Renal pelvis (tissue), 4 donors: ENCODE data around the gene GPR50. TPM values are rescaled to one million over a fixed set of nuclear protein-coding genes. Genes with fewer than 3 reads are reported as not detected.

Experiments used
- DNase-seq: peaks from one replicate; pipeline ENCODE4 v3.0.0-alpha.2; 2013
- polyA plus RNA-seq, 3 donors: library from polyadenylated mRNA; unstranded; fragments of 120-200 nt; gene quantifications; one replicate each; pipeline ENCODE4 v1.2.1, GENCODE V29; 2013; ENCODE audit not compliant: insufficient read length in 3 of 3

Gene GPR50
- polyA plus RNA-seq, 3 donors: not detected

- no peak for DNase-seq
Observed at GRCh38 chrX:151226941-151227340, 50.6 kb downstream of the GPR50 start.

- DNase-seq: no peak
Observed at GRCh38 chrX:151227627-151228026, 51.2 kb downstream of the GPR50 start.

- DNase-seq: no peak
Observed at GRCh38 chrX:151228935-151229334, 52.6 kb downstream of the GPR50 start.

Other genes with a start within 250 kb of the GPR50 start
- gene HMGB3, start 193.2 kb upstream of the GPR50 start, polyA plus RNA-seq: 100 to 1,000 TPM; 121 to 148 (median 124) TPM
- gene VMA21, start 220.6 kb downstream of the GPR50 start, polyA plus RNA-seq: 10 to 100 TPM; 22.2 to 29.9 (median 26.5) TPM